ENCODE data around the gene RASEF.
A peak's percentile ranks its signal among the peaks of the same experiment; 100 is the strongest.

Gene RASEF

GRCh38 chr9:83035143-83035542 lies 27.8 kb downstream of the RASEF start:
- H3K4me1 ChIP-seq (ENCODE audit: insufficient read depth, low read length, poor library complexity, severe bottlenecking) = peaks cover 36% of the 10 kb centered on the region
- TF ChIP-seq EZH2phosphoT487 (IDR thresholded peaks at IDR 0.05; ENCODE audit: borderline replicate concordance) (no peak), CTCF (conservative IDR thresholded peaks at IDR 0.05; ENCODE audit: low read length) (no peak)
- no peaks in the 10 kb centered on the region for H4K20me1 ChIP-seq (ENCODE audit: insufficient read depth, low read length, poor library complexity, severe bottlenecking)
- no peak overlapping the region for H3K9ac ChIP-seq (ENCODE audit: low read depth, low read length, poor library complexity, severe bottlenecking)
- H3K79me2 ChIP-seq (ENCODE audit: insufficient read depth, low read length) = no peaks in the 10 kb centered on the region
- no peaks in the 10 kb centered on the region for H3K9me2 ChIP-seq (replicated peaks; ENCODE audit: low read depth, low read length)
- no peaks in the 10 kb centered on the region for H3K27me3 ChIP-seq (ENCODE audit: insufficient read depth, low read length, poor library complexity, severe bottlenecking)
- H2AFZ ChIP-seq (ENCODE audit: low read length) = no peak overlapping the region
- H3K9me3 ChIP-seq (ENCODE audit: insufficient read depth, low read depth, low read length) = no peaks in the 10 kb centered on the region
- H3K4me2 ChIP-seq (ENCODE audit: low read depth, low read length, poor library complexity, severe bottlenecking) = peak overlapping the region; percentile 59
- H3K36me3 ChIP-seq (ENCODE audit: insufficient read depth, low read length) = no peaks in the 10 kb centered on the region
- no peak overlapping the region for H3K4me3 ChIP-seq (ENCODE audit: low read length, poor library complexity, severe bottlenecking)
- no peaks in the 10 kb centered on the region for H3F3A ChIP-seq (ENCODE audit: low read depth)

GRCh38 chr9:83034587-83034986 lies 28.4 kb downstream of the RASEF start:
- Histone ChIP-seq H3K79me2 (ENCODE audit: insufficient read depth, low read length) (no peaks in the 10 kb centered on the region), H4K20me1 (ENCODE audit: insufficient read depth, low read length, poor library complexity, severe bottlenecking) (no peaks in the 10 kb centered on the region), H2AFZ (ENCODE audit: low read length) (no peak overlapping the region), H3K9me3 (ENCODE audit: insufficient read depth, low read depth, low read length) (no peaks in the 10 kb centered on the region), H3K4me3 (ENCODE audit: low read length, poor library complexity, severe bottlenecking) (peak overlapping the region; percentile 18), H3K27me3 (ENCODE audit: insufficient read depth, low read length, poor library complexity, severe bottlenecking) (no peaks in the 10 kb centered on the region), H3K9ac (ENCODE audit: low read depth, low read length, poor library complexity, severe bottlenecking) (peak overlapping the region; percentile 29), H3K36me3 (ENCODE audit: insufficient read depth, low read length) (no peaks in the 10 kb centered on the region), H3K9me2 (replicated peaks; ENCODE audit: low read depth, low read length) (no peaks in the 10 kb centered on the region), H3F3A (ENCODE audit: low read depth) (no peaks in the 10 kb centered on the region), H3K4me1 (ENCODE audit: insufficient read depth, low read length, poor library complexity, severe bottlenecking) (peaks cover 42% of the 10 kb centered on the region), H3K4me2 (ENCODE audit: low read depth, low read length, poor library complexity, severe bottlenecking) (peak overlapping the region; percentile 59)
- TF ChIP-seq EZH2phosphoT487 (IDR thresholded peaks at IDR 0.05; ENCODE audit: borderline replicate concordance) (no peak), CTCF (conservative IDR thresholded peaks at IDR 0.05; ENCODE audit: low read length) (peak; percentile 59)

GRCh38 chr9:83034026-83034425 lies 28.9 kb downstream of the RASEF start:
- H3K4me1 ChIP-seq (ENCODE audit: insufficient read depth, low read length, poor library complexity, severe bottlenecking) = peaks cover 43% of the 10 kb centered on the region
- TF ChIP-seq EZH2phosphoT487 (IDR thresholded peaks at IDR 0.05; ENCODE audit: borderline replicate concordance) (no peak), CTCF (conservative IDR thresholded peaks at IDR 0.05; ENCODE audit: low read length) (no peak)
- peak overlapping the region; percentile 29 for H3K9ac ChIP-seq (ENCODE audit: low read depth, low read length, poor library complexity, severe bottlenecking)
- H3K79me2 ChIP-seq (ENCODE audit: insufficient read depth, low read length) = no peaks in the 10 kb centered on the region
- peak overlapping the region; percentile 59 for H3K4me2 ChIP-seq (ENCODE audit: low read depth, low read length, poor library complexity, severe bottlenecking)
- H3K9me2 ChIP-seq (replicated peaks; ENCODE audit: low read depth, low read length) = no peaks in the 10 kb centered on the region
- no peaks in the 10 kb centered on the region for H3K27me3 ChIP-seq (ENCODE audit: insufficient read depth, low read length, poor library complexity, severe bottlenecking)
- no peaks in the 10 kb centered on the region for H4K20me1 ChIP-seq (ENCODE audit: insufficient read depth, low read length, poor library complexity, severe bottlenecking)
- H3K4me3 ChIP-seq (ENCODE audit: low read length, poor library complexity, severe bottlenecking) = peak overlapping the region; percentile 18
- no peaks in the 10 kb centered on the region for H3F3A ChIP-seq (ENCODE audit: low read depth)
- no peaks in the 10 kb centered on the region for H3K36me3 ChIP-seq (ENCODE audit: insufficient read depth, low read length)
- H3K9me3 ChIP-seq (ENCODE audit: insufficient read depth, low read depth, low read length) = no peaks in the 10 kb centered on the region
- H2AFZ ChIP-seq (ENCODE audit: low read length) = no peak overlapping the region

Measured in Loucy (cell line).